HepG2 (cell line): ENCODE measurements around the gene C5AR2. TPM values are rescaled to one million over a fixed set of nuclear protein-coding genes. Genes with fewer than 3 reads are reported as not detected.
"Not testable (repeated sequence)": the region's sequence is repeated elsewhere in the genome, so short reads cannot be mapped to it uniquely, and the experiment has no call there.

Experiments
- ATAC-seq: fragments of 200-7000 bp; cut with Tn5 transposase; 3 replicates; pipeline ENCODE4 v1.9.1; 2020; ENCODE audit warnings: mild to moderate bottlenecking, moderate library complexity
- BruUV-seq: library from RNA; stranded (reverse); fragments of 400-500 nt; replicated peaks from 2 replicates; lab custom pipeline; 2021; lab: Mats Ljungman, UMichigan
- CTCF ChIA-PET: fragments of 300-600 bp; formaldehyde crosslinking; extraction: SDS; loops from one replicate; lab custom pipeline; 2021; ENCODE audit warnings: low total read pairs, inconsistent platforms, low intra/inter-chr PET ratio; lab: Yijun Ruan, JAX
- POLR2A ChIA-PET: fragments of 350-600 bp; sonication (Branson Sonifier 250); formaldehyde crosslinking; loops from one replicate; lab custom pipeline; 2020; ENCODE audit warnings: antibody characterized with exemption, inconsistent platforms; lab: Yijun Ruan, JAX
- DNase-seq: peaks from one replicate; pipeline ENCODE4 v3.0.0-alpha.2; 2015; ENCODE audit warnings: low spot score
- FAIRE-seq: peaks from 3 replicates; lab custom pipeline; 2011; peaks lifted over from hg19 to GRCh38; lab: Jason Lieb, UNC
- H2AFZ ChIP-seq: one replicate; pipeline ENCODE4 v1.6.1; 2011; ENCODE audit warnings: low read length, inconsistent platforms
- H3K27ac ChIP-seq: fragments of 300-600 bp; 3 replicates; pipeline ENCODE4 v1.8.0; 2011; ENCODE audit warnings: mixed run types, mild to moderate bottlenecking, mixed read lengths, low read length, inconsistent platforms; ENCODE audit not compliant: insufficient read depth; ENCODE audit errors: extremely low read length
- H3K27me3 ChIP-seq, 2 experiments: fragments of 200-600 bp in 1 of 2; 2 replicates in 1 of 2; 3 replicates in 1 of 2; pipeline versions ENCODE4 v1.6.0 to v1.8.0; 2011; ENCODE audit warnings: low read length in 2 of 2, mild to moderate bottlenecking in 2 of 2, moderate library complexity in 2 of 2, inconsistent platforms in 1 of 2; ENCODE audit not compliant: insufficient read depth in 2 of 2, control insufficient read depth in 1 of 2
- H3K36me3 ChIP-seq, 2 experiments: fragments of 200-600 bp in 1 of 2; replicated peaks in 1 of 2; 2 replicates in 1 of 2; 3 replicates in 1 of 2; pipeline versions ENCODE4 v1.5.1 to v1.8.0; 2011; ENCODE audit warnings: low read length in 2 of 2, inconsistent platforms in 1 of 2; ENCODE audit not compliant: insufficient read depth in 2 of 2, control insufficient read depth in 1 of 2
- H3K4me1 ChIP-seq: 2 replicates; pipeline ENCODE4 v1.5.1; 2012; ENCODE audit warnings: low read length, inconsistent platforms; ENCODE audit not compliant: insufficient read depth
- H3K4me2 ChIP-seq: 2 replicates; pipeline ENCODE4 v1.6.0; 2011; ENCODE audit warnings: low read depth, low read length, inconsistent platforms
- H3K4me3 ChIP-seq, 3 experiments: fragments of 200-600 bp in 1 of 3; sonication (generic), shearing (Covaris generic) in 1 of 3; replicated peaks in 1 of 3; 2 replicates each; pipeline ENCODE4 v1.5.1; 2011 to 2016; ENCODE audit warnings: low read length in 3 of 3, inconsistent platforms in 2 of 3, low read depth in 2 of 3, mild to moderate bottlenecking in 2 of 3, control low read depth in 1 of 3, mixed read lengths in 1 of 3; ENCODE audit not compliant: insufficient read depth in 1 of 3
- H3K79me2 ChIP-seq: one replicate; pipeline ENCODE4 v1.6.1; 2011; ENCODE audit warnings: low read length, inconsistent platforms; ENCODE audit not compliant: insufficient read depth
- H3K9ac ChIP-seq: 2 replicates; pipeline ENCODE4 v1.6.0; 2011; ENCODE audit warnings: mild to moderate bottlenecking, low read depth, low read length, inconsistent platforms; ENCODE audit not compliant: insufficient read depth
- H3K9me3 ChIP-seq: 2 replicates; pipeline ENCODE4 v1.5.1; 2012; ENCODE audit warnings: mild to moderate bottlenecking, low read length
- H4K20me1 ChIP-seq: 2 replicates; pipeline ENCODE4 v1.6.0; 2011; ENCODE audit warnings: inconsistent platforms, mild to moderate bottlenecking, low read length, moderate library complexity; ENCODE audit not compliant: insufficient read depth
- CSRNP1 ChIP-seq: sonication (generic); formaldehyde crosslinking; IDR thresholded peaks from 2 replicates; pipeline ENCODE4 v1.8.1; 2023; ENCODE audit warnings: mild to moderate bottlenecking, missing genetic modification reagents
- HNRNPLL ChIP-seq: fragments of 200-400 bp; formaldehyde crosslinking; IDR thresholded peaks from 2 replicates; pipeline ENCODE4 v1.6.1; 2017; ENCODE audit warnings: mild to moderate bottlenecking, low read depth, low read length; ENCODE audit not compliant: poor library complexity, severe bottlenecking
- KDM4B ChIP-seq: sonication (generic); formaldehyde crosslinking; IDR thresholded peaks from 2 replicates; pipeline ENCODE4 v1.4.0; 2020; ENCODE audit warnings: missing genetic modification reagents
- POLR2AphosphoS5 ChIP-seq: IDR thresholded peaks from 2 replicates; pipeline ENCODE4 v1.6.1; 2012; ENCODE audit warnings: low read depth, low read length
- RBFOX2 ChIP-seq: fragments of 200-400 bp; formaldehyde crosslinking; IDR thresholded peaks from 2 replicates; pipeline ENCODE4 v1.6.1; 2017; ENCODE audit warnings: low read depth, mild to moderate bottlenecking, low read length
- SP5 ChIP-seq: IDR thresholded peaks from 2 replicates; pipeline ENCODE4 v1.6.1; 2016; ENCODE audit warnings: low read depth, borderline replicate concordance
- ZNF251 ChIP-seq: sonication (generic); formaldehyde crosslinking; IDR thresholded peaks from 2 replicates; pipeline ENCODE4 v1.9.0; 2021; ENCODE audit warnings: mild to moderate bottlenecking, missing genetic modification reagents
- ZNF501 ChIP-seq: sonication (generic); formaldehyde crosslinking; IDR thresholded peaks from 2 replicates; pipeline ENCODE4 v1.5.1; 2020; ENCODE audit warnings: mild to moderate bottlenecking, moderate library complexity, missing genetic modification reagents
- ZNF678 ChIP-seq: sonication (generic); formaldehyde crosslinking; IDR thresholded peaks from 2 replicates; pipeline ENCODE4 v1.4.0; 2020; ENCODE audit warnings: mild to moderate bottlenecking, missing genetic modification reagents
- ZNF878 ChIP-seq: sonication (generic); formaldehyde crosslinking; IDR thresholded peaks from 2 replicates; pipeline ENCODE4 v1.8.1; 2023; ENCODE audit warnings: mild to moderate bottlenecking, missing genetic modification reagents, moderate library complexity
- ZSCAN5A ChIP-seq: sonication (generic); formaldehyde crosslinking; IDR thresholded peaks from 2 replicates; pipeline ENCODE4 v1.8.0; 2022; ENCODE audit warnings: mild to moderate bottlenecking, missing genetic modification reagents, borderline replicate concordance
- WGBS: methylation state at CpG from one replicate; pipeline ENCODE4 v1.1.6; 2017; ENCODE audit warnings: low lambda C conversion rate; 5-methylcytosine and 5-hydroxymethylcytosine counted together
- in situ Hi-C: cut with HindIII; loops from 2 replicates; pipeline ENCODE4 v1.10.0; 2017; ENCODE audit warnings: low pct_unique_long_range_greater_than_20kb; ENCODE audit not compliant: extremely low pct_ligation_motif_present
- intact Hi-C: fragments of 100-400 bp; cut with micrococcal nuclease; formaldehyde crosslinking; loops from one replicate; pipeline ENCODE4 v1.10.0; 2022; ENCODE audit not compliant: unreplicated experiment
- polyA plus RNA-seq, 8 experiments: library from polyadenylated mRNA; depleted of rRNA in 3 of 8; stranded (reverse) in 7 of 8; unstranded in 1 of 8; fragments of >200 nt; fragmentation: Illumina TruSeq in 4 of 8; extraction: Trizol in 4 of 8; gene quantifications; 2 replicates each; pipeline versions ENCODE4 v1.2.1 to v1.2.3, GENCODE V29; 2011 to 2016; ENCODE audit warnings: low read depth in 4 of 8, missing spikeins in 1 of 8, mixed read lengths in 1 of 8; ENCODE audit not compliant: insufficient read depth in 1 of 8
- total RNA-seq, 5 experiments: library from RNA; depleted of rRNA; stranded (reverse); fragments of >200 nt; fragmentation: Illumina TruSeq; extraction: Trizol; gene quantifications; 2 replicates each; pipeline ENCODE4 v1.2.3, GENCODE V29; 2016; ENCODE audit warnings: low read depth in 1 of 5

C5AR2 gene
- total and polyA plus RNA-seq, 2 of the 13 experiments (the other 11 are each of a cell fraction or from before 2014, with no cell fraction given) = 0.09 to 0.24 TPM

DNA sequence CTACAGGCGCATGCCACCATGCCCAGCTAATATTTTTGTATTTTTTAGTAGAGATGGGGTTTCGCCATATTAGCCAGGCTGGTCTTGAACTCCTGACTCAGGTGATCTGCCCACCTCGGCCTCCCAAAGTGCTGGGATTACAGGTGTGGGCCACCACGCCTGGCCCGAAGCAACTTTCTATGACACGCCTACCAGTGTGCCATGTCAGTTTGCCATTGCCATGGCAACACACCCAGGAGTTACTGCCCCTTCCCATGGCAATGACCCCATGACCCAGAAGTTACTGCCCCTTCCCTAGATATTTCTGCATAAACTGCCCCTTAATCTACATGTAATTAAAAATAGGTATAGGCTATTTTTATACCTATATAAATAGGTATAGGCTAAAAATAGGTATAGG is 14.0 kb downstream of the C5AR2 start:
- intact Hi-C loops, H3K9me3 ChIP-seq, FAIRE-seq, H4K20me1 ChIP-seq, H3K27me3 ChIP-seq, BruUV-seq, CTCF ChIA-PET, H3K36me3 ChIP-seq, H3K27ac ChIP-seq, H2AFZ ChIP-seq, ATAC-seq, DNase-seq, H3K4me2 ChIP-seq, H3K4me3 ChIP-seq, H3K9ac ChIP-seq, POLR2A ChIA-PET, in situ Hi-C loops: not testable (repeated sequence)
- WGBS = 86% methylated on average over 6 of the region's 6 CpGs
- Histone ChIP-seq H3K4me1 (peaks cover 26% of the 10 kb centered on the region), H3K79me2 (peaks cover 14% of the 10 kb centered on the region)

DNA sequence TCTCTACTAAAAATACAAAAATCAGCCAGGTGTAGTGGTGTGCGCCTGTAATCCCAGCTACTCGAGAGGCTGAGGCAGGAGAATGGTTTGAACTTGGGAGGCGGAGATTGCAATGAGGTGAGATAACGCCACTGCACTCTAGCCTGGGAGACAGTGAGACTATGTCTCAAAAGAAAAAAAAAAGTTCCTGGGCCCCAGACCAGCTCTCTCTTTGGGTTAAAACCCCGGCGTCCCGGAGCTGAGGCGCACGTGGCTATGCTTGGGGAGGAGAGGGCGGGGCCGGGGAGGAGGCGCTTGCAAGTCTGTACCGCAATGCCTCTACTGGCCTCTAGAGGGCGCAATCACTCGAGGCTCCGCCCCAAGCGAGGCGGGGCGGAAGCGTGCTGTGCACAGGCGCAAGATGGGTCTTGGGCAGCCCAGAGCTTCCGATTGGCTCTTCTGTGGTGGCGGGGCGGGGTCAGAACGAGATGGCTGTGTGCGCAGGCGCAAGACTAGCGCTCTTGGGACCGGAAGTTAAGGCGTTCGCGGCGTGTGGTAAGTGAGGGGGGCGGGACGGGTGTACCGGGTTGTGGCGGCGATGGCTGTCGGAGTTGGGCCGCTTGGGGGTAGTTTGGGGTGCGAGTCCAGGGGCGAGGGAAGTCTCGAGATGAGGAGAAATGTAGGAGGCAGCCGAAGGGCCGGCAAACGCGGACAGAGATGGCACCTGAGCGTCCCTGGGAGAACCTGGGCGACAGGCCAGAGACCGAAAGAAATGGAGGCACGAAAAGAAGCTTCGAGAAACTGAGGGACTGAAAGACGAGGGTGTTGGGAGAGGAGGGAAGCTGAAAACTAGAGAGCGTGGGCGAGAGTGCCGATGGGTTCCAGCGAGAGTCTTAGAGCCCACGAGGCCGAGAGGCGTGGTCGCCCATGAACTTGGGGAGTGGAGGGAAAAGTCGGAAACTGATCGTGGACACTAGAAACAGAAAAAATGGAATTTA is 17.1 kb downstream of the C5AR2 start, which contains the start of gene DHX34:
TSS of gene DHX34 (plus strand) at position 497 of the 977 bp plus-strand sequence. CDS start 3,716 bp downstream, outside the sequence.
- DNase-seq (peak; percentile 96), ATAC-seq (peak; percentile 91), FAIRE-seq (peak; percentile 67)
- Histone ChIP-seq H3K79me2 (peaks cover 27% of the 10 kb centered on the region), H3K27me3 (no peaks in the 10 kb centered on the region; a peak in 1 of 5 replicates), H3K4me1 (peaks cover 57% of the 10 kb centered on the region), H3K27ac (peak within 1 kb of the TSS; percentile 58), H3K36me3 (peaks cover 5 to 7% of the 10 kb centered on the region in 2 experiments; a peak in 4 of 5 replicates), H4K20me1 (peaks cover 4% of the 10 kb centered on the region; the same call in 1 of the 2 replicates), H3K9me3 (no peaks in the 10 kb centered on the region), H2AFZ (peak within 1 kb of the TSS; percentile 32), H3K9ac (peak within 1 kb of the TSS; percentile 94), H3K4me3 (peak within 1 kb of the TSS; percentile 89 to 93 (median 90)), H3K4me2 (peak within 1 kb of the TSS; percentile 91)
- intact Hi-C loops (no loop called here), in situ Hi-C loops (no loop called here)
- BruUV-seq = no TSS peak
- ChIA-PET CTCF (no interaction called here), POLR2A (interaction anchor here (0.7 to 1.8 kb wide), 18 partner anchors 8 to 311 kb away, joined by 3 to 12 read pairs (median 3); partner anchors contain the start of genes C5AR1, CCDC9, INAFM1 and KPTN)
- WGBS = 5% methylated on average over 47 of the region's 63 CpGs
- TF ChIP-seq ZNF251 (CRISPR knock-in tag) (no peak), POLR2AphosphoS5 (peak; percentile 92), ZSCAN5A (no peak), ZNF878 (CRISPR knock-in tag) (no peak), ZNF678 (CRISPR knock-in tag) (no peak), HNRNPLL (peak; percentile 74), ZNF501 (CRISPR knock-in tag) (peak; percentile 81), CSRNP1 (CRISPR knock-in tag) (no peak; the same call in 1 of the 2 replicates), KDM4B (CRISPR knock-in tag) (no peak), SP5 (CRISPR knock-in tag) (peak; percentile 65; the same call in 1 of the 2 replicates), RBFOX2 (peak; percentile 83)
